Cardiac muscle cell (in vitro differentiated cells and primary cell): ENCODE data around the gene IWS1. TPM values are rescaled to one million over a fixed set of nuclear protein-coding genes. Genes with fewer than 3 reads are reported as not detected.

Experiments used
- DNase-seq, 2 donors: peaks; one replicate each; pipeline versions ENCODE4 v3.0.0 to v3.0.0-alpha.2; 2010 to 2017; ENCODE audit warnings: low read depth in 1 of 2, low spot score in 1 of 2
- H3K27ac ChIP-seq: fragments of 200-600 bp; sonication (generic); 2 replicates; pipeline ENCODE4 v1.5.1; 2016
- H3K27me3 ChIP-seq: fragments of 200-600 bp; sonication (generic); 2 replicates; pipeline ENCODE4 v1.6.0; 2016; ENCODE audit warnings: control low read depth
- H3K36me3 ChIP-seq: fragments of 200-600 bp; sonication (generic); 2 replicates; pipeline ENCODE4 v1.5.1; 2016; ENCODE audit warnings: control low read depth
- H3K4me1 ChIP-seq: fragments of 200-600 bp; sonication (generic); 2 replicates; pipeline ENCODE4 v1.8.1; 2017; ENCODE audit warnings: low read depth, mild to moderate bottlenecking, mixed run types
- H3K4me3 ChIP-seq: fragments of 200-600 bp; sonication (generic); 2 replicates; pipeline ENCODE4 v1.5.1; 2016; ENCODE audit warnings: mild to moderate bottlenecking
- H3K9me3 ChIP-seq: fragments of 200-600 bp; sonication (generic); 2 replicates; pipeline ENCODE4 v1.5.1; 2017; ENCODE audit warnings: low read depth, mild to moderate bottlenecking, control low read depth
- CTCF ChIP-seq: IDR thresholded peaks from 2 replicates; pipeline ENCODE4 v1.5.1; 2012; ENCODE audit warnings: low read depth, mild to moderate bottlenecking, low read length
- polyA plus RNA-seq: library from polyadenylated mRNA; unstranded; fragments of >200 nt; fragmentation: Nextera tagmentation; extraction: Ambion mirVana; gene quantifications from 2 replicates; pipeline ENCODE4 v1.2.1, GENCODE V29; 2016
- total RNA-seq: library from RNA; depleted of rRNA; stranded (reverse); fragments of >200 nt; gene quantifications from 2 replicates; pipeline ENCODE4 v1.2.3, GENCODE V29; 2016

IWS1 gene
- total and polyA plus RNA-seq, 2 experiments from 2014 or later = 52.4 to 55.6 TPM

GRCh38 chr2:127506510-127506909 is 19.8 kb downstream of the IWS1 start:
- no peak overlapping the region for H3K4me3 ChIP-seq
- H3K27me3 ChIP-seq = no peaks in the 10 kb centered on the region
- H3K36me3 ChIP-seq = peaks cover 35% of the 10 kb centered on the region
- no peak overlapping the region for H3K27ac ChIP-seq
- TF ChIP-seq CTCF = no peak
- no peak for DNase-seq
- H3K9me3 ChIP-seq = no peaks in the 10 kb centered on the region
- peaks cover 16% of the 10 kb centered on the region for H3K4me1 ChIP-seq

- H3K9me3 ChIP-seq = no peaks in the 10 kb centered on the region
- no peak for TF ChIP-seq CTCF
- H3K4me1 ChIP-seq = peaks cover 16% of the 10 kb centered on the region
- H3K36me3 ChIP-seq = peaks cover 41% of the 10 kb centered on the region
- no peak for DNase-seq
- no peak overlapping the region for H3K4me3 ChIP-seq
- no peaks in the 10 kb centered on the region for H3K27me3 ChIP-seq
- H3K27ac ChIP-seq = no peak overlapping the region
Observed at GRCh38 chr2:127504552-127505430, 21.5 kb downstream of the IWS1 start.

- Histone ChIP-seq H3K27ac (no peak overlapping the region), H3K36me3 (peaks cover 49% of the 10 kb centered on the region), H3K9me3 (no peaks in the 10 kb centered on the region), H3K4me3 (no peak overlapping the region), H3K27me3 (no peaks in the 10 kb centered on the region), H3K4me1 (peaks cover 10% of the 10 kb centered on the region)
- no peak for TF ChIP-seq CTCF
- DNase-seq = no peak
Observed at GRCh38 chr2:127503491-127503890, 22.8 kb downstream of the IWS1 start.

- DNase-seq = peak in 1 of 2 donors; percentile 61
- H3K36me3 ChIP-seq = peaks cover 65% of the 10 kb centered on the region
- H3K27ac ChIP-seq = no peak overlapping the region
- H3K4me3 ChIP-seq = no peak overlapping the region
- H3K27me3 ChIP-seq = no peaks in the 10 kb centered on the region
- TF ChIP-seq CTCF = no peak
- H3K4me1 ChIP-seq = no peaks in the 10 kb centered on the region
- no peaks in the 10 kb centered on the region for H3K9me3 ChIP-seq
Observed at GRCh38 chr2:127498386-127498785, 27.9 kb downstream of the IWS1 start.

GRCh38 chr2:127490283-127490682 is 36.0 kb downstream of the IWS1 start:
- Histone ChIP-seq H3K9me3 (no peaks in the 10 kb centered on the region), H3K36me3 (peaks cover 75% of the 10 kb centered on the region), H3K27ac (no peak overlapping the region), H3K4me3 (no peak overlapping the region), H3K27me3 (no peaks in the 10 kb centered on the region), H3K4me1 (no peaks in the 10 kb centered on the region)
- DNase-seq = no peak
- no peak for TF ChIP-seq CTCF
